ENCODE measurements around the gene PFKFB3.
"Not testable (repeated sequence)": the region's sequence is repeated elsewhere in the genome, so short reads cannot be mapped to it uniquely, and the experiment has no call there.

Gene PFKFB3

GRCh38 chr10:6221971-6222751, 19.4 kb downstream of the PFKFB3 start:
- DNase-seq = no peak

DNA sequence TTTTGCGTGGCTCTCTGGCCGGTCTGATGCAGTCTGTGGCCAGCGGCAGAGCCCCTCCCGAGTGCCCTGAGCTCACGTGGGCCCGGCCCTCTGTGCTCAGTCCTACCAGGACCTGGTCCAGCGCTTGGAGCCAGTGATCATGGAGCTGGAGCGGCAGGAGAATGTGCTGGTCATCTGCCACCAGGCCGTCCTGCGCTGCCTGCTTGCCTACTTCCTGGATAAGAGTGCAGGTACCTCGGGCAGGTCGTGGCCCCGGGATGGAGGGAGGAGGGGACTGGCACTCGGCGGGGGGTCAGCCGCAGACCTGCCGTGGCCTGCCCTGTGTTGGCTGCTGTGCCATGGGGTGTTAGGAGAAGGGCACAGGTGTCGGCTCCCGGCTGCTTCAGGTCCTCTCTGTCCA, 20.0 kb downstream of the PFKFB3 start:
- DNase-seq = no peak

DNA sequence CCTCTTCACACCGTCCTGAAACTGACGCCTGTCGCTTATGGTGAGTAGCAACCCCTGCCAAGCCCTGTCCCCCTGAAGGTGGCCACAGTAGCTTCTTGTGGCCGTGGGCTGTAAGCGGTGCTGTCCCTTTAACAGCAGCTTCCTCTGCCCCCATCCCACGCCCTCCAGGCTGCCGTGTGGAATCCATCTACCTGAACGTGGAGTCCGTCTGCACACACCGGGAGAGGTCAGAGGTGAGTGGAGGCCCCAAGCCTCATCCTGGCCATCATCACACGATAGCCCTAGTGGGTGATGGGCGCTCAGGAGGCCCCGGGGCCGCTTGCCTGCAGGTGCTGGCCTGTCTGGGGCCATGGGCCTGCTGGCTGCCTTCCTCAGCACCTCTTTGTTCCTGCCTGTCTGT, 21.2 kb downstream of the PFKFB3 start:
- no peak for DNase-seq

GRCh38 chr10:6224781-6225180, 22.0 kb downstream of the PFKFB3 start:
- DNase-seq = no peak

GRCh38 chr10:6225263-6225814, 22.6 kb downstream of the PFKFB3 start:
- no peak for DNase-seq

DNA sequence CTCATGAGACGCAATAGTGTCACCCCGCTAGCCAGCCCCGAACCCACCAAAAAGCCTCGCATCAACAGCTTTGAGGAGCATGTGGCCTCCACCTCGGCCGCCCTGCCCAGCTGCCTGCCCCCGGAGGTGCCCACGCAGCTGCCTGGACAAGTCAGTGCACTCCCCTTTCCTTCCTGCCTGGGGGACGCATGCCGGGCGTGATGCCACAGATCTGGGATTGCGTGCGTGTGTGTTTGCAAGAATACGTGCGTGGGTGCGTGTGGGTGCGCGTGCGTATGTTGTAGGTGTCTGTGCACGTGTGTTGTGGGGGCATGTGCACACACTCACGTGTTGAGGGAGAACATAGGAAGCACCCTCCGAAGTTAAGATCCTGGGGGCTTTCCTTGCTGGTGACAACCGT, 23.5 kb downstream of the PFKFB3 start:
- DNase-seq = no peak

DNA sequence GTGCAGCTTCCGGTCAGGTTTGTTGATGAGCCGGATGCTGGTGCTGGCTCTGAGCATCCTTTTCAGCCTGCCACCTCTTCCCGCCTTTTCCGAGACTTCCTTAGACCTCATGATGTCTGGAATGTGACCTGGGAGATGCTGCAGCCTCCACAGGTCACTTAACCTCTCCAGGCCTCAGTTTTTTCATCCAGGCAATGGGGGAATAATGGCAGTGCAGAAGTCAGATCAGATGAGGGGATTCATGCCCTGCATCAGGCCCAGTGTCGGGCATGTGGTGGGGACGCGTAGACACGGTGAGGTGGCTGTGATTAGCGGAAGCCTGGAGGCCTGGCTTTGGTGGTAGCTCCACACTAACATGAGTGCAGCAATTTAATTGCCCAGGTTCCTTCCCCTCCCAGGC, 24.6 kb downstream of the PFKFB3 start:
- no peak for DNase-seq

GRCh38 chr10:6228010-6228511, 25.3 kb downstream of the PFKFB3 start:
- no peak for DNase-seq

GRCh38 chr10:6228647-6229046, 25.9 kb downstream of the PFKFB3 start:
- no peak for DNase-seq

- DNase-seq = no peak
These were observed 26.6 kb downstream of the PFKFB3 start for GRCh38 chr10:6229290-6229689.

DNA sequence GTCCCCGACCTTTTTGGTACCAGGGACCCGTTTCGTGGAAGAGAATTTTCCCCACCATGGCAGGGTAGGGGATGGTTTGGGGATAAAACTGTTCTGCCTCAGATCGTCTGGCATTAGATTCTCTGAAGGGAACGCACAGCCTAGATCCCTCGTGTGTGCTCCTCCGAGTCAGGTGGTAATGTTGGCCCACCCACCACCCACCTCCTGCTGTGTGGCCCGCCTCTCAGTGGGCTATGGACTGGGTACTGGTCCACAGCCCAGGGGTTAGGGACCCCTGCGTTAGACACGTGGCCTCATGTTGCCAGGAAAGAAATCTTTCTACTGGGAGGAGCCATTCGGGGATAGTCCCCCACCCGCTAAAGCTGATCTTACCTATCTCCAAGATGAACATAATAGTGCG, 27.0 kb downstream of the PFKFB3 start:
- DNase-seq = no peak

DNA sequence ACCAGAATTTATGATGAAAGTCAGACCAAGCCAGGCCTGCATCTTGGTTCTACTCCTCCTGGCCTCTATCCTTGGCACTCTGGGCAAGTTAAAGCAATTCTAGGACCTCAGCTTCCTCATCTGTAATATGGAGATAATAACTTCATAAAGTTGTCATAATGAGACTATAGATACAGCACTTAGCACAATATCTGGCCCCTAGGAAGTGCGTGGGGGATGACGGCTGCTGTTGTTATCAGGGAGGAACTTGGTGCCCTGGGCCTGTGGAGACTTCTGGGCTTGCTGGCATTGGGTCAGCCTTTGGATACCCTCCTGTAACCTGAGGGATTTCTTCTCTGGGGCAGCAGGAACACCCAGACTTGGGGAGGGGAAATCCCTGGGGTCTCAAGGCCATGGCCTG, 27.6 kb downstream of the PFKFB3 start:
- no peak for DNase-seq

GRCh38 chr10:6231146-6231545, 28.4 kb downstream of the PFKFB3 start:
- DNase-seq = no peak

- DNase-seq = no peak
These were observed 29.0 kb downstream of the PFKFB3 start for GRCh38 chr10:6231730-6232129.

DNA sequence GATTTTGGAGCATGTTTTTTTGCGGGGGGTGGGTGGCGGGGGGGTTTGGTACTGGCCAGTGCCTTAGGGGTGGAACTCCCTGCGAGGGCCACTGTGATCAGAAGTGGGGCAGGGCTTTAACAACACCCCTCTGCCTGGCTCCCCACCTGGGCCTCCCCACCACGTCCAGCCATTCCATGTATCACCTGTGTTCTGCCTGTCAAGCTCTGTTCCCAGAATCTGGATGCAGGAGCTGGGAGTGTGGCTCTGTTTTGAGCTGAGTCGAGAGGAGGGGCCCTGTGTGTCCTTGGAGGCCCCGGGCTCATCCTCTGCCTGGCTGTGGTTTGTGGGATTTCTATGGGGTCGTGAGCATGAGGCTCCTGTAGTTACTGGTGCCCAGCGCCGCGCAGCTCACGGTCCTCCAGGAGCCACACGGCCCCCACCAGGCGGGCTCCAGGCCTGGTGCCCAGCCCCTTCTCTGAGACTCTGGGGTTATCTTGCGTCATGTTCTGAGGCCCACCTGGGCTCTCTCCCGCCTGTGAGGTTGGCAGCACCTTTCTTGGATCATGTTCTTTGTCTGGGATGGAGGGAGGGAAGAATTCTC, 29.6 kb downstream of the PFKFB3 start:
- no peak for DNase-seq

GRCh38 chr10:6232846-6233724, 30.4 kb downstream of the PFKFB3 start:
- no peak for DNase-seq

- DNase-seq = no peak
These were observed 31.1 kb downstream of the PFKFB3 start for GRCh38 chr10:6233725-6234277.

DNA sequence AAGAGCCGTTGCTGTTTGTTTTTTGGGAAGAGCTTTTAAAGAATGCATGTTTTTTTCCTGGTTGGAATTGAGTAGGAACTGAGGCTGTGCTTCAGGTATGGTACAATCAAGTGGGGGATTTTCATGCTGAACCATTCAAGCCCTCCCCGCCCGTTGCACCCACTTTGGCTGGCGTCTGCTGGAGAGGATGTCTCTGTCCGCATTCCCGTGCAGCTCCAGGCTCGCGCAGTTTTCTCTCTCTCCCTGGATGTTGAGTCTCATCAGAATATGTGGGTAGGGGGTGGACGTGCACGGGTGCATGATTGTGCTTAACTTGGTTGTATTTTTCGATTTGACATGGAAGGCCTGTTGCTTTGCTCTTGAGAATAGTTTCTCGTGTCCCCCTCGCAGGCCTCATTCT, 31.6 kb downstream of the PFKFB3 start:
- no peak for DNase-seq

- no peak for DNase-seq
These were observed 33.8 kb downstream of the PFKFB3 start for GRCh38 chr10:6236349-6237198.

GRCh38 chr10:6237199-6237530, 34.4 kb downstream of the PFKFB3 start:
- DNase-seq = no peak

- DNase-seq = not testable (repeated sequence)
These were observed 36.0 kb downstream of the PFKFB3 start for GRCh38 chr10:6238587-6239212.

Measured in CD4-positive, alpha-beta T cell treated with Interleukin-4 for 1 hour (primary cell).